CD4-positive, alpha-beta T cell treated with Interferon gamma for 1 hour (primary cell): ENCODE measurements around the gene BIRC3.

ENCODE experiments used
- DNase-seq: peaks from one replicate; pipeline ENCODE4 v3.0.0-alpha.2; 2020

BIRC3 gene

DNA sequence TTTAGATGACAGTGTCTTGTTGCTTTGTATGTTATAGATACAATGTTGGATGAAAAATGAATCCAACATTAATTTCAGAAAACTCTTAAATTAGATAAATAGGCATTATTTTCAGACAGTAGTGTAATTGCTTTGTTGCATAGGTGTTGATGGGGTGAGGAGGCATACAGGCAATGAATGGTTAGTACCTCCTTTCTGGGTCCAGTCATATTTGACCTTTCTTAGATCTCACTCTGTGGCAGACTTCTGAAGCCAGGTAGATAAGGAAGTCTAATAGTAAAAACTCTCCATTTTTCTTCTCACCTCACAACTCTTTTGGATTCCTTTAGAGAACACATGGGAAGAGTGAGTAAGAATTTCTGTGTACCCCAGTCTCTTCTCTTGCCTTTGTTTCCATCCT is 61.5 kb downstream of the BIRC3 start:
- DNase-seq, result no peak

DNA sequence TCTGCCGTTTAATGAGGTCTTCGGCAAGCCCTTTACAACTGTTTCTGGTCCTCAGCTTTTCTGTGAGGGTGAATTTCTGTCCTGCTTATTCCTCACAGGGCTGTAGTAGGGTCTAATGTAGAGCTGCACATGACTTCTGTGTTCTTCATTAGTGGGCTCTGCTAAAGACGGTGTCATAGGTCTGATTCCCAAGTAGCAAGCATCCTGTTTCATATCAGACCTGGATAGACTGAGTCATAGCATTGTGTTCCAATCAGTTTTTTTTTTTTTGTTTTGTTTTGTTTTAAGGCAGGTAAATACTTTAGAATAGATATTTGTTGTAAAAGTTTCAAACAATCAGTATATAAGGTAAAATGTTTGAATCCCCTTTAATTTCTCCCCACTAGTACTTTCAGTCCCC is 65.1 kb downstream of the BIRC3 start:
- DNase-seq, result no peak

DNA sequence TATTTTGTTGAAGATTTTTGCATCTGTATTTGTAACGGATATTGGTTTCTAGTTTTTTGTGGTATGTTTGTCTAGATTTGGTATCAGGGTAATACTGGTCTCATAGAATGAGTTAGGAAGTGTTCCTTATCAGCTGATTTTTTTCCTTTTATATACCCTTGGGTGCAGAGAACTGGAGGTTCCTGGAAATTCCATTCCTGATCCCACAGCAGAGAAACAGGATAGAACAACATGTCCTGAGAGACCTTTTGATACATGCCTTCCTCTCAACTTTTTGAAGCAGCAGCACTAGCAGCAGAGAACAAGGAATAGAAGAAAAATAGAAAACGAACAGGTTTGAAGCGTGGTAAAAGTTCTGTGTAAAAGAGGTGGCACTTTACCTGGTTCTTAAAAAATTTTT is 66.6 kb downstream of the BIRC3 start:
- DNase-seq, result no peak

DNA sequence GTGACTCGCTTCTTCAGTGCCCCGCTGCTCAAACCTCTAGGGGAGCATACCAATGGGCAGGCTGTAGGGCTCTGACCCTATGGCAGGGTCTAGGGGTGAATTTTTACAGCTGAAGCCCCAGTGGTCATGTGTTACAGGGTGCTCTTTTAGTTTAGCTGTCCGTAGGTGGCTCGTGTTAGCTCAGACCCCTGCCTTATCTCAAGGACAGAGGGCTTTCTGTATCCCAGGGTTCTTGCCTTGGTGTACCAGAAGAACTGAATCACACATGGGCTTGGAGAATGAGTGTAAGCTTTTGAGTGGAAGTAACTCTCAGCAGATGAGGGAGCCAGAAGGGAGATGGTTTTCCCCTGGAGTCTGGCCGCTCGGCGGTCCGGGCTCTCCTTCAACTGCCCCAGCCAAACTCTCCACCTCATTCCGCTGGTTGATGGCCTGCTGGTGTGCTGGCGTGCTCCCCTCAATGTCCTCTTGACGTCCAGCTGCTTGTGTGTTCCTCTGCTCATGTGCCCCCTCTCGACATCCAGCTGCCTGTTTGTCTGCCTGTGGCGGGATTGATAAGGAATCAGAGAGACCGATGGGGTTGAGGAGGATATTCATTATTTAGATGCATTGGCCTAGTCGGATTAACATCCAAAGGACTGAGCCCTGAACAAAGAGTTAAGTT is 67.3 kb downstream of the BIRC3 start:
- DNase-seq, result no peak

- DNase-seq, result no peak
Measured at GRCh38 chr11:102385085-102386007, 68.1 kb downstream of the BIRC3 start.

GRCh38 chr11:102386136-102386734 is 69.0 kb downstream of the BIRC3 start:
- no peak for DNase-seq

- no peak for DNase-seq
Measured at GRCh38 chr11:102387043-102387781, 69.9 kb downstream of the BIRC3 start.
